ENCODE results near the gene PRTN3.

- TF ChIP-seq ZNF274 (IDR thresholded peaks at IDR 0.05; ENCODE audit: low read depth, low read length) (no peak), YY1 (IDR thresholded peaks at IDR 0.05; ENCODE audit: insufficient read depth, insufficient read length) (no peak)
Observed at GRCh38 chr19:795073-795611, 45.7 kb upstream of the PRTN3 start.
